Psoas muscle (tissue), 8 donors: ENCODE data around the gene LMAN1L. TPM values are rescaled to one million over a fixed set of nuclear protein-coding genes. Genes with fewer than 3 reads are reported as not detected.

Experiments
- ATAC-seq, 4 donors: fragments of 200-7000 bp; cut with Tn5 transposase; one replicate each; pipeline ENCODE4 v1.9.1; 2020; ENCODE audit warnings: moderate library complexity in 3 of 4, mild to moderate bottlenecking in 2 of 4
- DNase-seq, 2 donors: peaks; one replicate each; pipeline ENCODE4 v3.0.0-alpha.2; 2020
- H3K27ac ChIP-seq: fragments of 200-600 bp; one replicate; pipeline ENCODE4 v1.8.0; 2022
- H3K27me3 ChIP-seq, 3 donors: fragments of 200-600 bp in 1 of 3; one replicate each; pipeline versions ENCODE4 v1.6.1 to v1.8.0; 2013 to 2022; ENCODE audit warnings: low read length in 2 of 3, mild to moderate bottlenecking in 2 of 3, moderate library complexity in 1 of 3; ENCODE audit not compliant: insufficient read depth in 3 of 3
- H3K36me3 ChIP-seq, 2 donors: fragments of 200-600 bp in 1 of 2; one replicate each; pipeline versions ENCODE4 v1.6.1 to v1.8.0; 2013 to 2022; ENCODE audit warnings: low read depth in 1 of 2, mild to moderate bottlenecking in 1 of 2, moderate library complexity in 1 of 2; ENCODE audit not compliant: insufficient read depth in 1 of 2
- H3K4me1 ChIP-seq: fragments of 200-600 bp; one replicate; pipeline ENCODE4 v1.8.0; 2022
- H3K4me3 ChIP-seq: fragments of 200-600 bp; one replicate; pipeline ENCODE4 v1.8.0; 2022; ENCODE audit warnings: mild to moderate bottlenecking
- H3K9me3 ChIP-seq: fragments of 200-600 bp; one replicate; pipeline ENCODE4 v1.8.0; 2022
- WGBS, 3 donors: extraction: QIAGEN DNeasy Blood & Tissue Kit; methylation state at CpG; one replicate each; pipeline versions ENCODE4 v1.1.6 to v1.1.7; 2013; 5-methylcytosine and 5-hydroxymethylcytosine counted together
- intact Hi-C, 2 donors: fragments of 100-400 bp; cut with DNase I; formaldehyde crosslinking; loops; one replicate each; pipeline versions ENCODE4 v1.11.0 to v1.14.2; 2022
- polyA plus RNA-seq, 3 donors: library from polyadenylated mRNA; stranded (reverse); fragments of 200-250 nt; gene quantifications; one replicate each; pipeline ENCODE4 v1.2.3, GENCODE V29; 2013
- total RNA-seq, 4 donors: library from RNA; stranded (reverse); fragmentation: NEBNext Ultra II Directional in 2 of 4; extraction: Animal tissue kit (Norgen Biotek cat#: 25700) in 2 of 4; gene quantifications; one replicate each; pipeline versions ENCODE4 v1.2.1 to v1.2.4, GENCODE V29; 2021 to 2023
- TF ChIP-seq, protein P1 (sequence below): fragments of 200-600 bp; IDR thresholded peaks from one replicate; pipeline ENCODE4 v1.8.0; 2022; ENCODE audit warnings: antibody characterized with exemption
- donor health status: healthy with polysubstance abuse.
- donor health status: DM: no; HTN: no; CAD: no; lungs with moderate emphysema.
- donor health status: Bipolar disorder and iron deficiency.
- donor health status: healthy.
- donor health status: DM: yes; HTN: yes; CAD: no.
- donor health status: DM: no; HTN: no; CAD: no.
- donor health status: DM: no; HTN: no; CAD: no.
- donor health status: DM: yes; HTN: yes; CAD: no.

LMAN1L gene
- total and polyA plus RNA-seq, 7 donors, result 0.36 to 0.66 TPM; not detected in 5

GRCh38 chr15:74831813-74832495 is 19.3 kb downstream of the LMAN1L start:
- Histone ChIP-seq H3K27me3 (peaks cover 0 to 5% (median 1%) of the 10 kb centered on the region in 3 donors), H3K9me3 (no peaks in the 10 kb centered on the region), H3K4me1 (peaks cover 17% of the 10 kb centered on the region), H3K36me3 (peaks cover 0 to 12% of the 10 kb centered on the region in 2 donors), H3K4me3 (no peak overlapping the region), H3K27ac (peak overlapping the region; percentile 41)
- peak in 3 of 4 donors; percentile 25 to 63 (median 53) for ATAC-seq
- intact Hi-C loops, result no loop called here
- no peak for DNase-seq
- 55 to 58% (median 57%) methylated on average over 15 of the region's 15 CpGs for WGBS, 3 donors
- TF ChIP-seq, protein P1, sequence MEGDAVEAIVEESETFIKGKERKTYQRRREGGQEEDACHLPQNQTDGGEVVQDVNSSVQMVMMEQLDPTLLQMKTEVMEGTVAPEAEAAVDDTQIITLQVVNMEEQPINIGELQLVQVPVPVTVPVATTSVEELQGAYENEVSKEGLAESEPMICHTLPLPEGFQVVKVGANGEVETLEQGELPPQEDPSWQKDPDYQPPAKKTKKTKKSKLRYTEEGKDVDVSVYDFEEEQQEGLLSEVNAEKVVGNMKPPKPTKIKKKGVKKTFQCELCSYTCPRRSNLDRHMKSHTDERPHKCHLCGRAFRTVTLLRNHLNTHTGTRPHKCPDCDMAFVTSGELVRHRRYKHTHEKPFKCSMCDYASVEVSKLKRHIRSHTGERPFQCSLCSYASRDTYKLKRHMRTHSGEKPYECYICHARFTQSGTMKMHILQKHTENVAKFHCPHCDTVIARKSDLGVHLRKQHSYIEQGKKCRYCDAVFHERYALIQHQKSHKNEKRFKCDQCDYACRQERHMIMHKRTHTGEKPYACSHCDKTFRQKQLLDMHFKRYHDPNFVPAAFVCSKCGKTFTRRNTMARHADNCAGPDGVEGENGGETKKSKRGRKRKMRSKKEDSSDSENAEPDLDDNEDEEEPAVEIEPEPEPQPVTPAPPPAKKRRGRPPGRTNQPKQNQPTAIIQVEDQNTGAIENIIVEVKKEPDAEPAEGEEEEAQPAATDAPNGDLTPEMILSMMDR, result no peak

GRCh38 chr15:74832826-74833225 is 20.2 kb downstream of the LMAN1L start:
- Histone ChIP-seq H3K27ac (no peak overlapping the region), H3K36me3 (peaks cover 0 to 21% of the 10 kb centered on the region in 2 donors), H3K4me1 (peaks cover 17% of the 10 kb centered on the region), H3K9me3 (no peaks in the 10 kb centered on the region), H3K4me3 (no peak overlapping the region), H3K27me3 (peaks cover 0 to 1% (median 0%) of the 10 kb centered on the region in 3 donors)
- TF ChIP-seq, protein P1, result no peak
- WGBS, 3 donors, result 74 to 79% (median 76%) methylated on average over 4 of the region's 4 CpGs
- no peak for ATAC-seq
- no peak for DNase-seq
- intact Hi-C loops, result no loop called here

DNA sequence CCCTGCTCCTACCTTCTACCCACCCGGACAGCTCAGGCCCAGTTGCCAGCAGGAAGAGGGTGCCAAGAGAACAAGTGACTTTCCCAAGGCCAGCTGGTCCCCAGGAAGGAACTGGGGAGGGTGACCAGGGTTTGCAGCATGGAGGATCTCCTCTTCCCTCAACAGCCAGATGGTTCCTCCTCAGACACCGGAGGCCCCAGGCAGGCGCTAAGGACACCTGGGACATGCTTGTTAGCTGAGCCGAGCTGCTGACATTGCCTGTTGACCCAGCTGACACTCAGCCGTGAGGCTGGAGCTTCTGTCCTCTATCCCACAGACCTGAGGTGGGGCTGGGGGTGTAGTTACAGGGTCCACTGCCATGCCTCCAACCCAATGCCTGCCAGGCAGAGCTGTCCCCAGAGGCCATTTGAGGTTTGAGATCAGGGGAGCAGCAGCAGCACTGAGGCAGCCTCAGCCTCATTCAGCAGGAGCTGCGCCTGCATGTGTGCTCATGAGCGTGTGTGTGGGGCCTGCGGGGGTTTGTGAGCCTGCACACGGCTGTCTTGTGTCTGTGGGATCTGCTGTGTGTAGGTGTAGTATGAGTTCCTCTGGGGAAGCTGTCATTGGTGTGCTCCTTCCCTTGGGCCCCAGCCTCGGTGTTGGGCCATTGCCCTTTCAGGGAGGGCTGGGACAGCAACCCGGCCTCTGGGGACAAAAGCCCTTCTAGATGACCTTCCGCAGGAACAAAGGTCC is 20.9 kb downstream of the LMAN1L start:
- no peak for ATAC-seq
- intact Hi-C loops, result no loop called here
- 60 to 74% (median 69%) methylated on average over 12 of the region's 12 CpGs for WGBS, 3 donors

DNA sequence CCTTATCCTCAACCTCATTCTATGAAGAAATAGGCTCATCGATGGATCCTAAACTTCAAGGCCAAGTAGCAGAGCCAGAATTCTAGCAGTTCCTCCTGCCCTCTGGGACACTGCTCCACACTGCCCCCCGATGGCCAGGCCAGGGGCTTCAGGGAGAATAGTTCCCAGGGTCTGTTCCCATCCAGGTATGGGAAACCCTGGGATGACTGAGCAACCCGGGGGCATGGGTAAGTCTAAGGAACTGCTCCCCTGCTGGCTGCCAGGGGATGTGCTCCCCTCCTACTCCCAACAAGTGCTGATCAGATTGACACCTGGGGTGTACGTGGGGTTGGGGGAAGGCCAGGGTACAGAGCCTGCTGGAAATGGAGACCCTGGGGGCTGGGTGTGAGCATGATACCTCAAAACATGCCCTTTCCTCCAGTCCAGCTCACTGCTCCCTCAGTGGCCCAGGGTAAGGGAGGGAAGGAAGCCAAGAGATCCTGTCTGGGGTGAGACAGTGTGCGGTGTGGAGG is 22.7 kb downstream of the LMAN1L start:
- H3K27ac ChIP-seq, result no peak overlapping the region
- TF ChIP-seq, protein P1, result peak; percentile 74
- H3K9me3 ChIP-seq, result no peaks in the 10 kb centered on the region
- intact Hi-C loops, result loop anchor here in 1 of 2 donors (5.0 kb wide), 1 partner anchor 53 kb away; the partner anchor contains the start of gene CSK
- H3K36me3 ChIP-seq, result peaks cover 0 to 44% of the 10 kb centered on the region in 2 donors
- peaks cover 17% of the 10 kb centered on the region for H3K4me1 ChIP-seq
- ATAC-seq, result peak; percentile 46 to 78 (median 68)
- 36 to 41% (median 38%) methylated on average over 5 of the region's 5 CpGs for WGBS, 3 donors
- H3K27me3 ChIP-seq, result no peaks in the 10 kb centered on the region
- DNase-seq, result peak; percentile 59 to 80
- no peak overlapping the region for H3K4me3 ChIP-seq

More for the DNA sequence above, 20.9 kb downstream of the LMAN1L start:
- DNase-seq, result no peak
- Histone ChIP-seq H3K4me1 (peaks cover 17% of the 10 kb centered on the region), H3K27ac (no peak overlapping the region), H3K9me3 (no peaks in the 10 kb centered on the region), H3K36me3 (peaks cover 0 to 28% of the 10 kb centered on the region in 2 donors), H3K27me3 (no peaks in the 10 kb centered on the region), H3K4me3 (no peak overlapping the region)
- TF ChIP-seq, protein P1, result no peak
